AG08396 (cell line): ENCODE results near the gene SRGAP3.

Experiments
- DNase-seq: peaks from one replicate; pipeline ENCODE4 v3.0.0; 2012; ENCODE audit warnings: low spot score, mixed read lengths

The SRGAP3 gene

GRCh38 chr3:9081184-9081818 is 168.1 kb downstream of the SRGAP3 start:
- no peak for DNase-seq

DNA sequence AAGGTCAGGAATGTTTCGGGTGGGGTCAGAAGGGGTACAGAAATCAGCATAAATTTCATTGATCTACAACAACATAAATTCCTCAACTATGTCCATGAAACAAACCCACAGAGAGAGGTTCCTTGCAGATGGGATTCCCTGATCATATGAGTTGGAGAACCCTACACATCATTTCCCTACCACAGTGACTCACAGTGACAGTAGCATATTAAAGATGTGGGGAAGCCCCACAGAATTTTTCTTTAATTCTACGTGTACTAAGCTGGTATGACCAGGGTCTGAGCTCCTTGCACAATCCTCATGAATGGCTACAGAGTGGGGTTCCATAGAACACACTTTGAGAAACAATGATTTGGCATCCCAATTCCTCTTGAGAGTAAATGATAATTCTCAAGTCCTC is 169.3 kb downstream of the SRGAP3 start:
- DNase-seq: no peak

- no peak for DNase-seq
These were observed 169.8 kb downstream of the SRGAP3 start for GRCh38 chr3:9079676-9080075.

- no peak for DNase-seq
These were observed 170.7 kb downstream of the SRGAP3 start for GRCh38 chr3:9078561-9079240.

- no peak for DNase-seq
These were observed 172.4 kb downstream of the SRGAP3 start for GRCh38 chr3:9077029-9077428.

DNA sequence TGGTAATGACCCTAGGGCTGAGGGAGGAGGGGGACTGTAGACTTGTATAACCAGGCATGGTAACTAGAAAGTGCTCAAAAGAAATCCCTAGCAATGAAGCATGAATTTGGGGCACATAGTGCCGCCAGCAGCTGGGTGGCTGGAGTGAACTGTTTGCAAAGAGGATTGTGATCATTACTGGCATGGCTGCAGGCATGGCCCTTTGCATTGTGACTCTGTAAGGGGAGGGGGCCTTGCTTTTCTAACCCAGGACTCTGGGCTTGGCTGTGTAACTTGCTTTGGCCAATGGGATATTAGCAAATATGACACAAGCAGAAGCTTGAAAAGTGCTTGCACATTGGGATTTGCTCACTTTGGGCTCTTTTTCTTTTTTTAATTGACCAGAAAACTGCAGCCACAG is 173.7 kb downstream of the SRGAP3 start:
- DNase-seq: no peak

DNA sequence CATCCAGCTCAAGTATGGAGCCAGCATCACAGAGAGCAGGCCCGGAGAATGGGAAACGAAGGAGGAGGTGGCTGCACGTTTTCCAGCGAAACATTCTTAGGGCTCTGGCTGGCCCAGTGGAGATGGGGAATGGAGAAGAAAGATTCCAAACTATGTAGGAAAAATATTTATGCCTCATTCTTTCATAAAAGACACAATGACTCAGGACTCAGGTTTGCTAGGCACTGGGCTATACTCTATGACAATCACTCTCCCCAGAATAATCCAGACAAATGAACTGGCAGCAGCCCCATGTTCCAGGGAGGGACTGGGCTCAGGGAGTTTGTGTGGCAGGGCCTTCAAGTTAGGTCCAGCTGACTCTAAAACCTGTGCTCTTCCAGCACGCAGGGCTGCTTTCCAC is 175.4 kb downstream of the SRGAP3 start:
- DNase-seq: peak; percentile 29

GRCh38 chr3:9072667-9073009 is 176.8 kb downstream of the SRGAP3 start:
- DNase-seq: no peak

- no peak for DNase-seq
These were observed 177.3 kb downstream of the SRGAP3 start for GRCh38 chr3:9071936-9072666.

GRCh38 chr3:9070961-9071360 is 178.5 kb downstream of the SRGAP3 start:
- DNase-seq: no peak

DNA sequence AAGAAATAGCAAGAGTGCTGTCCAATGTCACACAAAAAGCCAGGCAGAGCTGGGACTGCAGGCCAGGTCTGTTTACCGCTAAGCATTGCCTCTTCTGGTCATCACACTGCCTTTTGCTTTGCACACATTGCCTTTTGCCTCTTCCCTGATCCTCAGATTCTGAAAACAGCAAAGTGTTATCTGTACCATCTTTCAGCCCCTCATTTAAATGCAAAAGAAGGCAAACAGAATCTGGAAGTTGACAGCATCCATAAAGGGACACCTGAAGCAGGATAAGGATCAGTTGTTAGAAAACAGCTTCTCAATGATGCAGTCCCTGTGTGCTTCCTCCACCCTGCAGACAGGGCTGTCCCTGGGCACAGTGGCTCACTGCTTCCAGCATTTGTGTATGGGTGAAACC is 179.5 kb downstream of the SRGAP3 start:
- DNase-seq: no peak

- no peak for DNase-seq
These were observed 181.4 kb downstream of the SRGAP3 start for GRCh38 chr3:9068051-9068450.

- DNase-seq: peak; percentile 69
These were observed 182.0 kb downstream of the SRGAP3 start for GRCh38 chr3:9067352-9067975.

DNA sequence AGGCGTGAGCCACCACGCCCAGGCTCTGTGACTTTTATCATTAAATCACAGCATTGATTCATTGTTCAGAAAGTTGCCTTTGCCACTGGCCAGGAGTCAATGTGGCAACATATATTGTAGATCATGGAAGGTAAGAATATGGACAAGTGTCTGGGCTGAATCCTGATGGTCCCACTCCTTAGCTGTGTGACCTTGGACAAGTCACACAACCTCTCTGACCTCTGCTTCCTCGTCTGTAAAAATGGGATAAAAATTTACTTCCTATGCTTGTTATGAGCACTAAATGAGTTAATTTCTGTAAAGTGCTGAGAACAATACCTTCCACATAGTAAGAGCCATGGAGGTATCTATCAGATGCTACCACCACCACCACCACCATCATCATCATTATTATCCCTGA is 182.7 kb downstream of the SRGAP3 start:
- no peak for DNase-seq

DNA sequence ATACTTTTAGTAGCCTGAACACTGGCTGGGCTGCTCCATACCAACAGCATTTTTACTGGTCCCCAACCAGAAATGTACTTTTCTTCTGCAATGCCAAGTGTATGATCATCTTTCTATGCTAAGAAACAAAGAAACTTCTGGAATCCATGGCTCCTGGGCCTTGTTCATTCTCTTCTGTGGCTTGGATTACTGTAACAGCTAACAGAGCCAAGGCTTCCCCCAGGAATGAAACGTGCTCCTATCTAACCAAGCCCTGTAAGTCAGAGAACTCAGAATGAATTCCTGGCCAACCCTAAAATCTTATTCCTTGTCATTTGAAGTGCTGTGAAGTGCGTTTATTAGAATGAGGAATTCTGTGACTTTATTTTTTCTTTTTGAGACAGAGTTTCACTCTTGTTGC is 183.3 kb downstream of the SRGAP3 start:
- no peak for DNase-seq

- DNase-seq: no peak
These were observed 184.6 kb downstream of the SRGAP3 start for GRCh38 chr3:9064850-9065249.

GRCh38 chr3:9064251-9064650 is 185.2 kb downstream of the SRGAP3 start:
- no peak for DNase-seq

GRCh38 chr3:9062570-9062969 is 186.9 kb downstream of the SRGAP3 start:
- DNase-seq: no peak

DNA sequence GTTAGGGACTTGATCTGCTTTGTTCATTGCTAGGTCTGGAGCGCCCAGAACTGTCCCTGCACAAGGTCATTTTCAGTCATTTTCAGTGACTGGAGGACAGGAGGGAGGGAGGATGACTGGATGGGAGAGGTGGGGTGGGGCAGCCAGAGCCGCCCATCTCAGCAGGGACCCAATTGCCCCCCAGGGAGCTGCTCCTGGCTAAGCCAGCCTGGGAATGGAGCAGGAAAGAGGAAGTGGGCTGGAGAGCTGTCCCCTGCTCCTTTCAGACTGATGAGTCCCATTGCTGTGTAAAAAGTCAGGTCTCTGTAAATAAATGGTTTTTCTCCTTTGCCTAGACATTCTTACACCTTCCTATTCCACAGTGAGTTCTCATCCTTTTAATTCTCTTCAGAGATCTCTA is 187.8 kb downstream of the SRGAP3 start:
- DNase-seq: no peak

DNA sequence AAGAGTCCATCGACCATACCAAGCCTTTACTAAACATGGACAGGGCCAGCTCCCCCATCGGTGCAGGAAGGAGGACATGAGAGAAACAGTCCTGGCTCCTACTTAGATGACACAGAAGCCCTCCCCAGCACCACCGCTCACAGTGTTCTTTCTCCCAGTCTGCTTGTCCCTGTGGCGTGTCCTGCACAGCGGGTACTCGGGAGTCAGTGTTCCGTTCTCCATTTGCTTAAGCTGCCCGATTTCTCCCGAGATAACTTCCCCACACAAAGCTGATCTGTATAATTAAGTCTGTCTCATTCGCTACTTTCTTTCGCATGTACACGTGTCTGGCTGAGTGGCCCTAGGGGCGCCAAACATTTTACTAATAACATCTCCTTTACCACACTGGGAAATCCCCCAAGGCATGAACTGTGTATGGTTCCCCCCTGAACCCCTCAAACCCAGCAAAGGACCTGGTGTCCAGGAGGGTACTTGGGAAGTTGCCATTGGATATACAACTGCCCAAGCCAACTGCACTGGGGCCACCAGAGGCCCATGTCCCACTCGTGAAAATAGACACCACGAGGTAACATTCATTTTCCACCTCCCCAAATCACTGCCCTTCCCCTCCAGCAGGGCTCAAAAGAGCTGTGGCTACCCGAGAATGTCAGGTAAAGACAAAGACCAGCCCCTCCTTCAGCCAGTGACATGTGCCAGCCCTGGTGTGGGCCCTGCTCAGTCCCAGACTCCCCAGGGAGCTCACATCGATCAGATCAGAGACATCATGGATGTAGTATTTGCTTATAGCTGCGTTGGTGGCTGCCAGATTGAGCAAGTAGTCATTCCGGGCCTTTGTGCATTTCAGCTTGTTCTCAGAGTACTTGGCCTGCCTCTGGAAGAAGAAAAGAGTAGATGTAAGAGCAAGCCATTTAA is 189.7 kb downstream of the SRGAP3 start:
- DNase-seq: no peak

GRCh38 chr3:9056581-9056980 is 192.9 kb downstream of the SRGAP3 start:
- no peak for DNase-seq
